Measurements from ENCODE around the gene TTC3.
A peak's percentile ranks its signal among the peaks of the same experiment; 100 is the strongest.

TTC3 gene

GRCh38 chr21:37063433-37063832 lies 9.6 kb upstream of the TTC3 start:
- DNase-seq, result no peak

GRCh38 chr21:37064841-37065240 lies 8.2 kb upstream of the TTC3 start:
- no peak for DNase-seq

- no peak for DNase-seq
Measured at GRCh38 chr21:37065561-37066177, 7.4 kb upstream of the TTC3 start.

- no peak for DNase-seq
Measured at GRCh38 chr21:37071561-37072273, 1.3 kb upstream of the TTC3 start.

GRCh38 chr21:37072274-37072987 lies 623 bp upstream of the TTC3 start:
- peak; percentile 81 for DNase-seq

- DNase-seq, result peak; percentile 67
Measured at GRCh38 chr21:37073417-37074196, 553 bp downstream of the TTC3 start.

GRCh38 chr21:37074197-37074510 lies 1.1 kb downstream of the TTC3 start:
- no peak for DNase-seq

GRCh38 chr21:37074546-37074945 lies 1.5 kb downstream of the TTC3 start:
- no peak for DNase-seq

- no peak for DNase-seq
Measured at GRCh38 chr21:37075214-37075770, 2.2 kb downstream of the TTC3 start.

- DNase-seq, result no peak
Measured at GRCh38 chr21:37076087-37076850, 3.2 kb downstream of the TTC3 start.

GRCh38 chr21:37077403-37077802 lies 4.3 kb downstream of the TTC3 start:
- no peak for DNase-seq

GRCh38 chr21:37079211-37079824 lies 6.3 kb downstream of the TTC3 start:
- DNase-seq, result no peak

- no peak for DNase-seq
Measured at GRCh38 chr21:37082375-37082774, 9.3 kb downstream of the TTC3 start.

GRCh38 chr21:37082856-37083528 lies 9.9 kb downstream of the TTC3 start:
- DNase-seq, result no peak

- DNase-seq, result no peak
Measured at GRCh38 chr21:37085726-37086125, 12.7 kb downstream of the TTC3 start.

GRCh38 chr21:37087188-37087587 lies 14.1 kb downstream of the TTC3 start:
- DNase-seq, result no peak

- no peak for DNase-seq
Measured at GRCh38 chr21:37088186-37088735, 15.2 kb downstream of the TTC3 start.

GRCh38 chr21:37093977-37094376 lies 20.9 kb downstream of the TTC3 start:
- no peak for DNase-seq

- DNase-seq, result no peak
Measured at GRCh38 chr21:37095821-37096220, 22.8 kb downstream of the TTC3 start.

GRCh38 chr21:37098751-37099150 lies 25.7 kb downstream of the TTC3 start:
- no peak for DNase-seq

- DNase-seq, result no peak
Measured at GRCh38 chr21:37100316-37100715, 27.3 kb downstream of the TTC3 start.

All from CD4-positive, alpha-beta T cell treated with Interleukin-10 for 1 hour (primary cell).